Activated T-cell treated with anti-CD3 and anti-CD28 coated beads for 1 hour (primary cell): ENCODE results near the gene DDX51.
"Not testable (repeated sequence)": the region's sequence is repeated elsewhere in the genome, so short reads cannot be mapped to it uniquely, and the experiment has no call there.

Experiments used
- DNase-seq: peaks from one replicate; pipeline ENCODE4 v3.0.0-alpha.2; 2020; ENCODE audit warnings: low read depth

DDX51 gene

DNA sequence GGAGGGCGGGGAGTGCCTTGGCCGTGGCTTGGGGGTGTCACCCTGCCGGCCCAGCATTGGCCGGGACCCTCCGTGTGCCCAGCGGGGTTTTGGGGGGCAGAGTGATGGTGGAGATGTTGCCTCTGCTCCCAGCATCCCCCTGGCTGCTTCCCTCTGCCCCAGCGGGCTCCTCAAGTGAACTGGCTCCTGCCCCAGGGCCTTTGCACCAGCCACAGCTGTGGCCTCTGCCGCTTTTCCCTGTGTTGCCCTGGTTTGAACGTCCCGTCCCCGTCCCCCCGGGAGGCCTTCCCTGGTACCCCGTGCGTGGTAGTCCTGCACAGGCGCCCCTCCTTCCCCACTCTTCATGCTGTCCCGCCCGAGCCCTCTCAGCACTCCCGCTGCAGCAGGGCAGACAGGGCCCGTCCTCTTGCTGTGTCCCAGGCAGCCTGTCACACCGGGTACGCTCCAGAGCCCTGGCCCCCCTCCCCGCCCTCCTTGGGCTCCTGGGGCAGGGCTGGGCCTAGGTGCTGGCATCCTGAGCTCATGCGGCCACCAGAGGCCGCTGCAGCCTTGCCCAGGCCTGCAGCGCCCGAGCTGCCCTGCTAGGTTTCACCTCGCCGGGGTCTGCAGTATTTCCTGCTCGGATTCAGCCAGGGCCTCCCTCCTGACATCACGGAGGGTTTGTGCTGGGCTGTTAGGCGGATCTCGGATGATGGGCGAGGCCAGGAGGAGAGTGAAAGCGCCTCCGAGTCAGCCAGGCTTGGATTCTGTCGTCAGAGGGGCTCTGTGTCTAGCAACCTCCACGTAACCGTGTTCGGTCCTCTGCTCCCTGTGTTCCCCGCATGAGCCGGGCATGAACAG, 9.6 kb upstream of the DDX51 start:
- peak; percentile 60 for DNase-seq

DNA sequence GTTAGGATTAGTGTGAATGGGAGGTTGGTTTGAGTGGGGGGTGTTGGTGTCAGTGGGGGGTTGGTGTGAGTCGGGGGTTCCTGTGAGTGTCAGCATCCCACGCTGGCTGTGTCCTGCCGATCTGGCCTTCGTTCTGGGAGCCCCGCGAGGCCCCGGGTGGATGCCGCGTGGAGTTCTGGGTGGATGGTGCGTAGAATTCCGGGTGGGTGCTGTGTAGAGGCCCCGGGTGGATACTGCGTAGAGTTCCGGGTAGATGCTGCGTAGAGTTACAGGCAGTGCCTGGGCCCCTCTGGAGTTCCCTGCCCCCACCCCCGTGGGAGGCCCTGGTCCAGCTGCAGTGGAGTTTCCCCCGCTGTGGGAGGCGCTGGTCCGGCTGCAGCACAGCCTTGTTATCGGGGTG, 8.8 kb upstream of the DDX51 start:
- no peak for DNase-seq

DNA sequence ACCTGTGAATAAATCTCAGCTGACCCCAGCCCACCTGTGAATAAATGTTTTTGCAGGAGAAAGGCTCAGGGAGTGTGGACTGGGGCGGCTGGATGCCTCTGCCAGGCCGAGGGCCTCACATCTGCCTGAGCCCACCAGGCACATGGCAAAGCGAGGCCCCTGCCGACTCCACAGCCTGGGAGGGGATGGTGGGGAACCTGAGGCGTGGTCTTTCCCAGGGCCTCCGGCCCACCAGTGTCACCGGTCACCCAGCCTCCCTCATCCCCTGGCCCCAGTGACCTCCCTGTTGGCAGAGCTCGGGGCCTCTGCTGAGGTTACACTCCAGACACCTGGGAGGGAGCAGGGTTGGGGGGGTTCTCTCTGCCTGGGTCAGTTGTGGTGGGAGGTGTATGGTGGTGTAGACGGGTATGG, 8.3 kb upstream of the DDX51 start:
- no peak for DNase-seq

DNA sequence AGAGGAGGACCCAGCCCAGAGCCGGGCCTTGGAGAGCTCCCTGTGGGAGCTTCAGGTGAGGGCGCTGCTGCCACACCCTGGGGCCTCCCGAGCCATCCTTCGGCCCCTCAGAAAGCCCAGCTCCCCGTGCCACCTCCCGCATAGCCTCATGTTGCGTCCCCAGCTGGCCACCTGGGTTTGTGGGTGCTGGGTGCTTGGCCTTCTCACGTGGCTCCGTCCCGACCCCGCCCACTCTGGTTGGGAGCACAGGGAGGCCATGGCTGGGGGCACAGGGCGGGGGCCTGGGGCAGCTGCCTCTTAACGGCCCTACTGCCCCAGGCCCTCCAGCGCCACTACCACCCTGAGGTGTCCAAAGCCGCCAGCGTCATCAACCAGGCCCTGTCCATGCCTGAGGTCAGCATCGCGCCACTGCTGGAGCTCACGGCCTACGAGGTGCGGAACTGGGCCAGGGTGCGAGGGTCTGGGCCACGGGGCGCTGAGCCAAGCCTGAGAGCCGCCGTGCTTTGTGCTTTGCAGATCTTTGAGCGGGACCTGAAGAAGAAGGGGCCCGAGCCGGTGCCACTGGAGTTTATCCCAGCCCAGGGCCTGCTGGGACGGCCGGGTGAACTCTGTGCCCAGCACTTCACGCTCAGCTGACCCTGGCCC, 7.8 kb upstream of the DDX51 start:
- no peak for DNase-seq

DNA sequence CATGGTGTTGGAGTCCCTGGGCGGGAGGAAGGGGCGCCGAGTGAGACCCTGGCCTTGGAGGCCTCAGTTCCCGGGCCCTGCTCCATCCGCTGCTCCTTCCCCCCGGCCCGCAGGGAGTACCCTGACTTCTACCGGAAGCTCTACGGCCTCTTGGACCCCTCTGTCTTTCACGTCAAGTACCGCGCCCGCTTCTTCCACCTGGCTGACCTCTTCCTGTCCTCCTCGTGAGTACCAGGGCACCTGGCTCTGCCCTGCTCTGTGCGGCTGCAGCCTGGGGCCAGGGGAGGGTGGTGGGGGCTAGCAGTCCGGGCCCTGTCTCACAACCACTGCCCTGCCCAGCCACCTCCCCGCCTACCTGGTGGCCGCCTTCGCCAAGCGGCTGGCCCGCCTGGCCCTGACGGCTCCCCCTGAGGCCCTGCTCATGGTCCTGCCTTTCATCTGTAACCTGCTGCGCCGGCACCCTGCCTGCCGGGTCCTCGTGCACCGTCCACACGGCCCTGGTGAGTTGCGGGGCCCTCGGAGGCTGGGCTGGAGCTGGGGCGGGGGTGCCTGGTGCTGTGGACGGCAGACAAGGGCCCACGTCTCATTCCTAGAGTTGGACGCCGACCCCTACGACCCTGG, 7.1 kb upstream of the DDX51 start:
- DNase-seq = no peak

DNA sequence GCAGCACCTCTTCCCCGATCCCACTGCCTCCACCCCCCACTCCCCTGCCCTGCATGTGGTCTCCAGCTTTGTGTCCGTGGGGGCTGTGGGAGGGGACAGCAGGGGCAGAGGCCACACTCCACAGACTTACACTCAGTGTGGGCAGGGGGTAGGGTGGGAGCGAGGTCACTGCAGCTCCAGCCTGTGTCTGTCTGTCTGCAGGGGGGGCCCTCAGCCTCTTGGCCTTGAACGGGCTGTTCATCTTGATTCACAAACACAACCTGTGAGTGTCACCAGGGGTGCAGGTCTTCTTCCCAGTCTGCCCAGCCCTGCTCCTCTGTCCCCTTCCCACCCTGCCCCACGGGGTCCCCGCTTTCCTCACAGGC, 6.6 kb upstream of the DDX51 start:
- DNase-seq = no peak

DNA sequence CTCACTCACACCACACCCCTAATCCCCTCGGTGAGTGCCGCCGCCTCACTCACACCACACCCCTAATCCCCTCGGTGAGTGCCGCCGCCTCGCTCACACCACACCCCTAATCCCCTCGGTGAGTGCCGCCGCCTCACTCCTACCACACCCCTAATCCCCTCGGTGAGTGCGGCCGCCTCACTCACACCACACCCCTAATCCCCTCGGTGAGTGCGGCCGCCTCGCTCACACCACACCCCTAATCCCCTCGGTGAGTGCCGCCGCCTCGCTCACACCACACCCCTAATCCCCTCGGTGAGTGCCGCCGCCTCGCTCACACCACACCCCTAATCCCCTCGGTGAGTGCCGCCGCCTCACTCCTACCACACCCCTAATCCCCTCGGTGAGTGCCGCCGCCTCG, 5.4 kb upstream of the DDX51 start:
- DNase-seq = not testable (repeated sequence)

DNA sequence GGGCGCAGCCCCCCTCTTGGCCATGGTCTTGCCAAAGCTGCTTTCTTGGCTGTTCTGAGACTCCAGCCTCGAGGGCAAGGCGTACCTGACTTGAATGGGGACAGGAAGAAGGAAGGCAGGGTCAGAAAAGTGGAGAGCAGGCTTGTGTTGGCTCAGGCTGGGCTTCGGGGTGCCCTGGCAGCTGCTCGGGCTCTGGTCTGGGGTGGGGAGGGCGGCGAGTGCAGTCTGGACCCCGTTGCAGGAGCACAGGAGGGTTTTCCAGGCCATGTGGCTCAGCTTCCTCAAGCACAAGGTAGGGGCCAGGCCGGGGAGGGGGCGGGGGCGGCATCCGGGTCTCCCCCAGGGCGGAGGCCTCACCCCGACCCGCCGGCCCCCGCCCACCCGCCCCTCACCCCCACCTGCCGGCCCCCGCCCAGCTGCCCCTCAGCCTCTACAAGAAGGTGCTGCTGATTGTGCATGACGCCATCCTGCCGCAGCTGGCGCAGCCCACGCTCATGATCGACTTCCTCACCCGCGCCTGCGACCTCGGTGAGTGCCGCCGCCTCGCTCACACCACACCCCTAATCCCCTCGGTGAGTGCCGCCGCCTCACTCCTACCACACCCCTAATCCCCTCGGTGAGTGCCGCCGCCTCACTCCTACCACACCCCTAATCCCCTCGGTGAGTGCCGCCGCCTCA, 4.4 kb upstream of the DDX51 start:
- no peak for DNase-seq

DNA sequence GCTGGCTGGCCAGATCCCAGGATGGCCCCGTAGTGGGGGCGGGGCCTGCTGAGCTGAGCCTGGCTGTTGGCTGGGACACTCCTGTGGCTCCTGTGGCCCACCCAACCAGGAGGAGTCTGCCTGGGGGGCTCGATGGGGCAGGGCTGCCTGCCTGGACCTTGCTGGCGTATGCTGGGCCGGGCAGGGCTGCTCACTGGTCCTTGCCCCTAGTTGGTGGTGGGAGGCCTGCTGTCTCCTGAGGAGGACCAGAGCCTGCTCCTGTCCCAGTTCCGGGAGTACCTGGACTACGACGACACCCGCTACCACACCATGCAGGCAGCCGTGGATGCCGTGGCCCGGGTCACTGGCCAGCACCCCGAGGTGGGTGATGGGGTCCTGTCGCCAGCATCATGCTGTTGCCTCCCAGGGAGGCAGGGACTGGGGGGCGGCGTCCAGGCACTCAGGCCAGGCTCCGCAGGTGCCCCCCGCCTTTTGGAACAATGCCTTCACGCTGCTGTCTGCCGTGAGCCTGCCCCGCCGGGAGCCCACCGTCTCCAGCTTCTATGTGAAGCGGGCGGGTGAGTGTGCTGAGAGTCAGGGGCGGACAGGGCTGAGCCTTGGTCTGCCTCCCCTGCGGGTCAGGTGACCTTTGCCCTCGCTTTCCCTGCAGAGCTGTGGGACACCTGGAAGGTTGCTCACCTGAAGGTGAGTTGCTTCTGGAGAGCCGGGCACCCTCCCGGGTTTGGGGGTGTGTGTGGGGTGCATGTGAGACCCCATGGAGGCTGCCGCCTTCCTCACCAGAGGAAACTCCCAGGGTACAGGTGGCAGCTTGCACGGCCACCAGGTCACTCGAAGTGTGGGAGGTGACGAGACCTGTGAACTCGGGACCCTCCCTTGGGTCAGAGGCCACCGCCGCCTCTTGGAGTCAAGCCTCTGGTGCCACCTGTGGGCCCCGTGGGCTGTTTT, 3.6 kb upstream of the DDX51 start:
- DNase-seq = no peak

DNA sequence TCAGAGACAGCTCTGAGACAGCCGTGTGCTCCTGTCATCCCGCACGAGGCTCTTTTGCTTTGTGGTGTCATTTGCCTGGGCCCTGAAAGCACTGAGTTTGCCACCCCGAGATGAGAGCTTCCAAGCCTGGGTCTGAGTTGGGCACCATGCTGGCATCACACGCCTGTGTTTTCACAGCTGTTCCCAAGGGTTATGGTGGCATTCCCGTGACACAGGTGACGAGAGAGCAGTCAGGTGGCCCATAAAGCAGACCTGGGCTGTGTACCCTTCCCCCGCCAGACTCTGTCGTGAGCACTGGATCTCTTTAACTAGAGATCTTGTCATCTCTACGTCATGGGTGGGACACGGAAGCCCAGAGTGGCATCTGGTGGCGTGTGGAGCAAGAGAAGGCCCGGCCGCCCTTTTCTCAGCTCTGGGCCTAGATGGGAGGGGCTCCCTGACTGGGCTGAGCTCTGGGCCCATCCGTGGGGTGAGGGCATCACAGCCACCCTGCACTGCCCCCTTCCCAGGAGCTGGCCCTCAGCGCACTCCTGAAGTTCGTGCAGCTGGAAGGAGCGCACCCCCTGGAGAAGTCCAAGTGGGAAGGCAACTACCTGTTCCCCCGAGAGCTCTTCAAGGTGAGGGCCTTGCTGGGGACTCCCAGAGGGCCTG, 2.8 kb upstream of the DDX51 start:
- DNase-seq = no peak

DNA sequence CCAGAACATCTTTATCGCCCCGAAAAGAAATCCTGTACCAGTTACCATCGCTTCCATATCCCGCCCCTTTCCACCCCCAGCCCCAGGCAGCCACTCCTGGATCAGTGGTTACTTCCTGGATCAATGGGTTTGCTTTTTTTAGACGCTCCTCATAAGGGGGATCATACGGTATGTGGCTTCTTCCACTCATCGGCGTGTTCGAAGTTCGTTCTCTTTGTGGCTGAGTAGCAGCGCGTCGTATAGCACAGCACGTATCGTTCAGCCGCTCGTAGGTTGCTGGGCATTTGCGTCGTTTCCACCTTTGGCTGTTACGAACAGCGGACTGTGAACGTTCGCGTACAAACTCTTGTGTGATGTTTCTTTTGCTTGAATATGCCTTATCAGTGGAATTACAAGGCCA, 2.0 kb upstream of the DDX51 start:
- no peak for DNase-seq

DNA sequence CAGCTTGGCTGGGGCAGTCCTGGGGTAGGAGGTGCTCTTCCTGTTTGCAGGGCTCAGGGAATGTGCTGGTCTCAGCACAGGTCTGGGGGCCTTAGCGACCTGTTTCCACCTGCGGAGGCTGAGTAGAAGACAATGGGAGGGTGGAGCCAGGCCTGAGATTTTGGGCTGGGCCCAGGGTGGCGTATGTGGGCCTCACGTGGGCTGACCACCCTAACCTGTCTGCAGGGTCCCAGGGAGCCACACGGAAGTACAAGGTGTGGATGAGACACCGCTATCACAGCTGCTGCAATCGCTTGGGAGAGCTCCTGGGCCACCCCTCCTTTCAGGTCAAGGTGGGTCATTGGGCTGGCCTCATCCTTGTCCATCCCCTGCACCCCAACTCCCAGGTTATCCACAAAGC, 1.2 kb upstream of the DDX51 start:
- no peak for DNase-seq

DNA sequence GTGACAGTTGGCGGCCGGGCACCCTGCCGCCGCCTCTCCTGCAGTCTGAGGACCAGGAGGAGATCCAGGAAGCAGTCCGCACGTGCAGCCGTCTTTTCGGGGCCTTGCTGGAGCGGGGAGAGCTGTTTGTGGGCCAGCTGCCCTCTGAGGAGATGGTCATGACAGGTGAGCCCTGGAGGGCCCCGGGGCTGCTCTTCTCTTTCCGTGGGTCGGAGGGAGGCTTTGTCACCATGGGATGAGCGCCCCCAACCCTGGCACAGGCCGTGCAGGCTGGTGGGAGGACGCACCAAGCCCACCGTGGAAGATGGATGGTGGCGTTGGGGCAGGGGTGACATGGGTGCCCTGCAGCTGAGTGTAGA, 670 bp upstream of the DDX51 start:
- DNase-seq = no peak

DNA sequence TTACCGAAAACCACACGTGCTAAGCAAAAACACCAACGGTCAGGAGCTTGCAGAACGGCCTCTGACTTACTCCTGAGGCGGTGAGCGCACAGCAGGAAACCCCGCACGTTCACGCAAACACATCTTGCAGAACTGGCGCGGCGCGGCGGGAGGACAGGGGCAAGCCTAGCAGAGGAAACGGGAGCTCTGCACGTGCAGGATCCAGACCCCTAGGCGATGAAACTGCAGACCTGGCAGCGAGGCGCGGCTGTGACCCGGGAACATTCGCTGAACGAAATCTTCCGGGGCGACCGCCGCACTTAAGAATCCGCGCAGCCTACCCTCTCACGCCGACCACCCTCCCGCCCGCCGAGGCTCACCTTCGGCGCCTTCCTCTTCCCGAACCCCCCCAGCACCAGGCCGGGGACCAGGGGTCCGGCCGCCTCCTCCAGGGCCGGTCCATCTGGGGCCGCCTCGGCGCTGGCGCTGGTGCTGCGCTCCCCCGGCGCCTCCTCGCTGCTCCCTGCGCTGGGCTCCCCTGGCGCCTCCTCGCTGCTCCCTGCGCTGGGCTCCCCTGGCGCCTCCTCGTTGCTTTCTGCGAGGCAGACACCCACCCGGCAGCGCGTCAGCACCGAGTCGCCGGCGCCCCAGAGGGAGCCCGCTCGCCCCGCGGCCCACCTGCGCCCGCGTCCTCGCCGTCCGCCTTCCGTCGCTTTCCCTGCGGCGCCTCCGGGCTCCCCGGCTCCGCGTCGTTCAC, 615 bp downstream of the DDX51 start:
- no peak for DNase-seq

DNA sequence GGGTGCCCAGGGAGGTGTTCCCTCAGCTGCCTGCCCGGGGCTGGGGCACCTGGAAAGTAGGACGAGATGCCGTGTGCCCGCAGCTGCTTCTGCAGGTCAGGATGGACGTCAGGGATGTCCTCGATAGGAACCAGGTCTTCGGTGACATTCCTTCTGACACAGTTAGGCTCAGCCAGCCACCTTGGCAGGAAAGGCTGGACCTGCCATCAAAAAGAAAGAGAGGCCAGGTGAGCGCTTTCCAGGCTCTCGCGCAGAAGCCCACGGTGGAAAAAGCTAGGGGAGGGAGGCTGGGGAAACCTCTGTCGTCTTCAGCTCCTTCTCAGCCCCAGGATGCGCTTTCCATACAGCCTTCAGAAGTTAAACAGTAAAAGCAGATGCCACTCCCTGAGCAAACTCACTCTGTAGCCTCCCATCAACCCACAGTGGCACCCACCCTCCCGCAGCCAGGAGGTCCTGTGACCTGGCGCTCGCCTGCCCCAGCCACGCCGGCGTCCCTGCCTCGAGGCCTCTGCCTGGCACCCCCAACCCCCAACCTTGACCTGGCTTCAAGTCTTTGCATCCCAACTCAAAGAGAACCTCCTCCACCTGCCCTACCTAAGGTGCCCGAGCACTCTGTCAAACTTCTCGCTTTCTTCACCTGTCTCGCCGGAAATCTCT, 1.3 kb downstream of the DDX51 start:
- no peak for DNase-seq

DNA sequence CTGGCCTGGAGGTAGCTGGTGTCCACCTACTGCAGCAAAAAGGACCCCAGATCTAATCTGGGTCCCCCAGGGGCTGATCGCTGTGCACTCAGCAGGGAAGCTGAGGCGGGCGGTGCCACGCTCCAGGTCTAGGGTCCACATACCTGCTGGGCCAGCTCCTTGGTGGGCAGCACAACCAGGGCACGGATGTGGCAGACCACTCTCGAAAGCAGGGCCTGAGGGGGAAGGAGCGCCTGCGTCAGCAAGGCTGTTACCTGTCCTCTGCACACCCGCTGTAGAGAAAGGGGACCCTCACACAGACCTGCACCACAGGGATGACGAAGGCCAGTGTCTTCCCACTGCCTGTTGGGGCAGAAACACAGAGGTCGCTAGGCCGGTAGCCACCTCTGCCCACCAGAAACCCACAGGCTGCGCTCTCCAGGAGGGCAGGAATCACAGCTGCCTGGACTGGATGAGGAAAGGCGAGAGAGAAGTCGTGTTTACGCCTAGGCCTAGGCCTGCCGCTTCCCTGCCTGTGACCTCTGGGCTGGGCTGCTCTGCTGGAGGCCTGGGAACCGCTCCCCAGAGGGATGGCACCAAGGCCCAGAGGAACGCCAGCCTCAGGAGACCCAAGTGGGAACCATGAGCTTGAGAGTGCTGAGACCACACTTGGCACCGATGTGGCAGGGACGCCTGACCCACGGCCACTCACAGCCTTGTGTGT, 2.0 kb downstream of the DDX51 start:
- DNase-seq = no peak

DNA sequence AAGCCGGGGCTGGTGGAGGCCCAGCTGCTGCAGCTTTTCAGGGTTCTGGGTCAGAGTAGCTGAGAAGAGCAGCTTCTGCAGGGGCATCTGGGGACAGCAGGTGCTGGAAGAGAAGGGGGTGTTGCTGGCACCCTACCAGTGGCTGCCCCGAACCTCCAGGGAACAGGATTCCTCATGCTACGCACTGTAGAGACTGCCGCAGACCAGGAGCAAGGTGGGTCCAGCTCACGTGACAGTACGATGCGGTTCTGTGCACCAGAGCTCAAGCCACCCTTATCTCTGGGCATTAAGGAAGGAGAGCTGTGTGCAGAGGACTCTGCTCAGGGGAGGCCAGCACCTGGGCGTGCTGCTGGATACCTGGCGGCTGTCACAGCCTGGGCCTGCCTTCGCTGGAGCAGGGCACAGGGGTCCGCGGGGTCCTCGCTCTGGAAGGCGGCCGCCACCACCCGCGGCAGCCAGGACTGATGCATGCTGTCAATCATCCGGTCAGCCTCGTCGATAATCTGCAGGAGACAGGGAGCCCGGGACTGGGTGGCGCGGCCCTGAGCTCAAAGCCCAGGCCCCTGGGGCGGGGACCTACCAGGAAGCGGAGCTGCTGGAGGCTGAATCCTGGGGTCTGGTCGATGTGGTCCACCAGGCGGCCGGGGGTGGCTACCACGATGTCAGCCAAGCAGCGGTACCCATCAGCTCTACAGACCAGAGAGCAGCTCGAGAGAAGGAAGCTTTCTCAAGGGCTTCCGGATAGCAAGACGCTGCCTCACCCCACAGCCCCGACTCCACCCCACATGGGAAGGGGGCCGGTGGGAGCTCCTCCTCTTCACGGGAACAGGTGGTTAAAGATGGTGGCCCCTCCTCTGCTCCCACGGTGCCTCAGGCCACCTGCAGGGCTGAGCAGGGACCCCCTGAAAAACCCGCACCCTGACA, 2.9 kb downstream of the DDX51 start:
- DNase-seq = no peak

DNA sequence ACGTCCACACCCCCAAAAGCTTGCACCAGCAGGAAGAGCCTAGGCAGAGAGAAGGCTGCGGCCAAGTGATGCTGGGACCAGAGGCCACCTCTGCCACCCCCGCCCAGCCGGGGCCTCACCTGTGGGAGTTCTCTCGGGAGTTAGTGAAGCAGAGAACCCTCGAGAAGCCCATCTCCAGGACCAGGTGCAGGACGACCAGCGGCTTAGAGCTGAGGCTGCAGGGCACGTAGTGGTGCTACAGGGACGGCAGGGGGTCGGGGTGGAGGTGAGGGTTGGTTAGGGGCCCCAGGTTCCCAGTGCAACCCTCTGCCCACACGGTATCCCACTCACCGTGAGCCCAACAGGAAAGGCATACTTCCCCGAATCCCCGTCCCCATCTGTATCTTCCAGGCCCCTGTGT, 3.6 kb downstream of the DDX51 start:
- no peak for DNase-seq
